Neural progenitor cell (in vitro differentiated cells): Measurements from ENCODE around the gene ANGPTL5. TPM values are rescaled to one million over a fixed set of nuclear protein-coding genes. Genes with fewer than 3 reads are reported as not detected.
"Not testable (repeated sequence)": the region's sequence is repeated elsewhere in the genome, so short reads cannot be mapped to it uniquely, and the experiment has no call there.

Experiments
- DNase-seq: peaks from one replicate; pipeline ENCODE4 v3.0.0-alpha.2; 2016; ENCODE audit warnings: low spot score
- H2AFZ ChIP-seq: fragments of 200-600 bp; sonication (generic); replicated peaks from 2 replicates; pipeline ENCODE4 v1.6.1; 2016; ENCODE audit warnings: antibody characterized with exemption
- H3F3A ChIP-seq: fragments of 200-600 bp; sonication (generic); 2 replicates; pipeline ENCODE4 v1.6.1; 2016; ENCODE audit warnings: antibody characterized with exemption, low read depth
- H3K27ac ChIP-seq: fragments of 200-600 bp; sonication (generic); 2 replicates; pipeline ENCODE4 v1.5.1; 2016; ENCODE audit warnings: mild to moderate bottlenecking
- H3K27me3 ChIP-seq: fragments of 200-600 bp; sonication (generic); 2 replicates; pipeline ENCODE4 v1.6.1; 2016; ENCODE audit warnings: mild to moderate bottlenecking, moderate library complexity
- H3K36me3 ChIP-seq: fragments of 200-600 bp; sonication (generic); 2 replicates; pipeline ENCODE4 v1.5.1; 2016
- H3K4me1 ChIP-seq: fragments of 200-600 bp; sonication (generic); 2 replicates; pipeline ENCODE4 v1.6.1; 2016; ENCODE audit warnings: mixed run types
- H3K4me2 ChIP-seq: fragments of 200-600 bp; sonication (generic); 2 replicates; pipeline ENCODE4 v1.6.1; 2016
- H3K4me3 ChIP-seq: fragments of 200-600 bp; sonication (generic); 2 replicates; pipeline ENCODE4 v1.5.1; 2016
- H3K79me2 ChIP-seq: fragments of 200-600 bp; sonication (generic); 2 replicates; pipeline ENCODE4 v1.6.1; 2016; ENCODE audit warnings: low read depth
- H3K9ac ChIP-seq: fragments of 200-600 bp; sonication (generic); 2 replicates; pipeline ENCODE4 v1.6.1; 2016
- H3K9me3 ChIP-seq: fragments of 200-600 bp; sonication (generic); 2 replicates; pipeline ENCODE4 v1.5.1; 2016; ENCODE audit warnings: low read depth
- H4K20me1 ChIP-seq: fragments of 200-600 bp; sonication (generic); 2 replicates; pipeline ENCODE4 v1.6.1; 2016; ENCODE audit warnings: low read depth
- H3K27ac Mint-ChIP-seq: 3 replicates; pipeline ENCODE4 v1.8.0; 2021; ENCODE audit warnings: mixed read lengths
- H3K27me3 Mint-ChIP-seq: 2 replicates; pipeline ENCODE4 v1.8.0; 2022; ENCODE audit warnings: low read depth, mild to moderate bottlenecking, inconsistent platforms, moderate library complexity, mixed read lengths; ENCODE audit not compliant: insufficient read depth
- H3K36me3 Mint-ChIP-seq: 3 replicates; pipeline ENCODE4 v1.8.0; 2021; ENCODE audit warnings: mixed read lengths
- H3K4me1 Mint-ChIP-seq: 3 replicates; pipeline ENCODE4 v1.8.0; 2021; ENCODE audit warnings: mixed read lengths
- H3K4me3 Mint-ChIP-seq: 3 replicates; pipeline ENCODE4 v1.8.0; 2021; ENCODE audit warnings: mild to moderate bottlenecking, moderate library complexity, mixed read lengths
- H3K9me3 Mint-ChIP-seq: 3 replicates; pipeline ENCODE4 v1.8.0; 2020; ENCODE audit warnings: mixed read lengths
- CTCF ChIP-seq: fragments of 200-600 bp; sonication (generic); IDR thresholded peaks from 2 replicates; pipeline ENCODE4 v1.5.1; 2017; ENCODE audit warnings: antibody characterized with exemption, mild to moderate bottlenecking
- EZH2 ChIP-seq: fragments of 200-600 bp; sonication (generic); IDR thresholded peaks from 2 replicates; pipeline ENCODE4 v1.6.1; 2017; ENCODE audit warnings: antibody characterized with exemption, mild to moderate bottlenecking, moderate library complexity
- EZH2phosphoT487 ChIP-seq: fragments of 200-600 bp; sonication (generic); IDR thresholded peaks from 2 replicates; pipeline ENCODE4 v1.6.1; 2017; ENCODE audit warnings: antibody characterized with exemption
- total RNA-seq: library from RNA; depleted of rRNA; stranded (reverse); fragments of >200 nt; gene quantifications from 2 replicates; pipeline ENCODE4 v1.2.3, GENCODE V29; 2015; ENCODE audit warnings: low replicate concordance

ANGPTL5 gene
- total RNA-seq, 1 donor from 2014 or later, result not detected

DNA sequence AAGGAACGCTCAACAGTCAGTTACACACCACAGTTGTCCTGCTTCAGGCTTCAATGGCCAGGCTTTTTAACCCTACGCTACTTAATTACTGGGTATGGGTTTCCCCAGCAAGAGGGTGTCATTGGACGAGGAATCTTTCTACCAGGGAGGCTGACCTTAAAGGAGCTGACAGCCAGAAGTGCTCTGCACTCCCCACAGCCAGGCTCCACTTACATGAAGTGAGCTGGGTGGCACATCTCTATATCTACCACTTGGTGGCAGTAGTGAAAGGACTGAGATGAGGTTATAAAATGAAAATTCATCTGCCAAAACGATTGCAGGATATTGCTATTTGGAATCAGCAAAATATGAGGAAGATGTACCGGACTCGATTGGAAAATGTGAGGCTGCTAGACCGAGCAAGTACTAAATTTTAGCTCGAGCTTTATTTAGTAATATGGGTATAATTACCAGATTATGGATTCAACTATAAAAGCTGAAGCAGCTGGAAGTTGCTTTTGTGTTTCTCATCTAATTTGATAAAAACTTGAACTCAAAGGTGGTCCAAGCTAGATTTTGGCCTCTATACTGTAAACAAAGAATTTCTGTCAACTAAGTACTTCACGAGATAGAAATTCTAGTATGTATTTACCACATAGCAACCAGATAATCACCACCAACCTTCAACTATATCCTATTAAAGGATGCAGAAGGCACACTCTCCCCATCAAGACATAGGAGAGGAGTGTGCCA is 55.5 kb downstream of the ANGPTL5 start:
- Histone ChIP-seq H3K4me3 (no peak overlapping the region), H3K4me2 (no peak overlapping the region), H3K79me2 (no peaks in the 10 kb centered on the region), H3K9ac (no peak overlapping the region), H3K9me3 (no peaks in the 10 kb centered on the region), H3K27me3 (no peaks in the 10 kb centered on the region), H3F3A (no peaks in the 10 kb centered on the region), H3K4me1 (peaks cover 3% of the 10 kb centered on the region), H4K20me1 (no peaks in the 10 kb centered on the region), H2AFZ (no peak overlapping the region), H3K36me3 (no peaks in the 10 kb centered on the region), H3K27ac (no peak overlapping the region)
- Mint-ChIP-seq H3K36me3 (no peaks in the 10 kb centered on the region), H3K4me1 (peaks cover 5% of the 10 kb centered on the region), H3K9me3 (peaks cover 7% of the 10 kb centered on the region), H3K27ac (no peak overlapping the region), H3K27me3 (no peaks in the 10 kb centered on the region), H3K4me3 (no peak overlapping the region)
- TF ChIP-seq EZH2, result no peak
- TF ChIP-seq CTCF, result peak; percentile 88
- DNase-seq, result peak; percentile 78

GRCh38 chr11:101852260-101852659 is 64.1 kb downstream of the ANGPTL5 start:
- H4K20me1 ChIP-seq, H3K4me2 ChIP-seq, H2AFZ ChIP-seq, H3F3A ChIP-seq, H3K4me3 Mint-ChIP-seq, H3K27ac ChIP-seq, H3K4me1 Mint-ChIP-seq, H3K36me3 Mint-ChIP-seq, H3K9ac ChIP-seq, H3K27me3 Mint-ChIP-seq, H3K9me3 ChIP-seq, DNase-seq, H3K9me3 Mint-ChIP-seq, H3K36me3 ChIP-seq, H3K4me1 ChIP-seq, H3K4me3 ChIP-seq, H3K79me2 ChIP-seq, H3K27ac Mint-ChIP-seq, H3K27me3 ChIP-seq: not testable (repeated sequence)

DNA sequence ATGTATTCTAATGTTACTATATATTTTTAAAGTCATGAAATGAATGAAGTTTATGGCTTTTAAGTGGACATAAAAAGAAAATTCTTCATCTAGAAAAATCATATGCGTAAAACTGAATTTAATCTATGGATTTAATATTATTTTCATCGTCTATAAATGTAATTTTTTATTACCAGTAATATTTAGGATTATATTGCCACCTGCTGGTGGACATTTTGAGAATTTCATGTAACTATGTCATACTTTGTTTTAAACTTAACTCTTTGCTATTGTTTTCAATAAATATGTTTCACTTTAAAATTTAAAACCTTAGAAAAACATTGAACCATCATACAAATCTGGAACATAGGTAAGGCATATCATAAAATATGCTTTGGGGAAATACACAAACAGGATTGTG is 68.1 kb downstream of the ANGPTL5 start:
- H3K27ac Mint-ChIP-seq, result no peak overlapping the region
- no peak overlapping the region for H3K9ac ChIP-seq
- peaks cover 3% of the 10 kb centered on the region for H3K9me3 Mint-ChIP-seq

More for the DNA sequence above, 68.1 kb downstream of the ANGPTL5 start:
- H3F3A ChIP-seq, result no peaks in the 10 kb centered on the region
- no peaks in the 10 kb centered on the region for H3K4me1 ChIP-seq
- H3K9me3 ChIP-seq, result no peaks in the 10 kb centered on the region
- H3K27ac ChIP-seq, result no peak overlapping the region
- DNase-seq, result peak; percentile 20
- no peaks in the 10 kb centered on the region for H3K4me1 Mint-ChIP-seq
- no peaks in the 10 kb centered on the region for H3K27me3 ChIP-seq
- peaks cover 2% of the 10 kb centered on the region for H3K27me3 Mint-ChIP-seq
- H3K36me3 Mint-ChIP-seq, result no peaks in the 10 kb centered on the region
- H2AFZ ChIP-seq, result no peak overlapping the region
- H4K20me1 ChIP-seq, result no peaks in the 10 kb centered on the region
- no peak overlapping the region for H3K4me3 ChIP-seq
- no peak overlapping the region for H3K4me2 ChIP-seq
- no peaks in the 10 kb centered on the region for H3K79me2 ChIP-seq
- no peak overlapping the region for H3K4me3 Mint-ChIP-seq
- no peaks in the 10 kb centered on the region for H3K36me3 ChIP-seq
- no peak for TF ChIP-seq EZH2
- TF ChIP-seq CTCF, result peak; percentile 61
- TF ChIP-seq EZH2phosphoT487, result no peak
